GM19452 (cell line): ENCODE measurements around the gene NRF1.

Source experiments
- ATAC-seq: cut with Tn5 transposase; IDR thresholded peaks from one replicate; pipeline ENCODE4 v1.9.1; 2021; ENCODE audit not compliant: unreplicated experiment

NRF1 gene

DNA sequence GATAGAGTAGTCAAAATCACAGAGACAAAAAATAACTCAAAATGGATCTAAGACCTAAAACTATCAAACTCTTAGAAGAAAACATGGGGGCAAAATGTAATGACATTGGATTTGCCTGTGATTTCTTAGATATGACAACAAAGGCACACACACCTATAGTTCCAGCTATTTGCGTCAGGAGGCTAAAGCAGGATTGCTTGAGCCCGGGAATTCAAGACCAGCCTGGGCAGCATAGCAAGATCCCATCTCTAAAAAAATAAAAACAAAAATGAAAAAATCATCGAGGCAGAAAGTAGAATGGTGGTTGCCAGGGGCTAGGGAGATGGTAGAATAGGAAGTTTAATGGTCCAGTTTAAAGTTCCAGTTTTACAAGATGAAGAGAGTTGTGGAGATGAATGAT, 113.3 kb downstream of the NRF1 start:
- ATAC-seq = no peak

GRCh38 chr7:129728875-129729467, 117.5 kb downstream of the NRF1 start:
- ATAC-seq = no peak

- ATAC-seq = no peak
Measured at GRCh38 chr7:129729511-129729910, 118.0 kb downstream of the NRF1 start.

GRCh38 chr7:129730159-129730558, 118.6 kb downstream of the NRF1 start:
- no peak for ATAC-seq

GRCh38 chr7:129734400-129734799, 122.9 kb downstream of the NRF1 start:
- no peak for ATAC-seq

DNA sequence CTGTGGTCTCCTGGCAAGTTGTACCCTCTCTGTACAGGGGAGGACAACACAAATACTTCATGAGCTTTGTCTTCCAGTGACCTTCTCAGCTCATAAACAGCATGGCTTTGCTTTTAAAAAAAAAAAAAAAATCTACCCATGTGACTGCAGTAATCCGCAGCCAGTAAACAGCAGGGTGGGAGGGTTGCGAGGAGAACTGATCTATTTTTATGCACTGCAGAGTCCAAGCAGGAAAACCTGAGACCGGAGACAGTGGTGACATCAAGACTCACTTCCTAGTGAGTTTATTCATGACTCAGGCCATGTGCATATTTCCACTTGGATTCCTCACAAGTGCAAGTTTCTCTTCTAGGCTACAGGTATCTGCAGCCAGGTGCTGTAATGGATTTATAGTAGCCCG, 127.9 kb downstream of the NRF1 start:
- ATAC-seq = no peak

DNA sequence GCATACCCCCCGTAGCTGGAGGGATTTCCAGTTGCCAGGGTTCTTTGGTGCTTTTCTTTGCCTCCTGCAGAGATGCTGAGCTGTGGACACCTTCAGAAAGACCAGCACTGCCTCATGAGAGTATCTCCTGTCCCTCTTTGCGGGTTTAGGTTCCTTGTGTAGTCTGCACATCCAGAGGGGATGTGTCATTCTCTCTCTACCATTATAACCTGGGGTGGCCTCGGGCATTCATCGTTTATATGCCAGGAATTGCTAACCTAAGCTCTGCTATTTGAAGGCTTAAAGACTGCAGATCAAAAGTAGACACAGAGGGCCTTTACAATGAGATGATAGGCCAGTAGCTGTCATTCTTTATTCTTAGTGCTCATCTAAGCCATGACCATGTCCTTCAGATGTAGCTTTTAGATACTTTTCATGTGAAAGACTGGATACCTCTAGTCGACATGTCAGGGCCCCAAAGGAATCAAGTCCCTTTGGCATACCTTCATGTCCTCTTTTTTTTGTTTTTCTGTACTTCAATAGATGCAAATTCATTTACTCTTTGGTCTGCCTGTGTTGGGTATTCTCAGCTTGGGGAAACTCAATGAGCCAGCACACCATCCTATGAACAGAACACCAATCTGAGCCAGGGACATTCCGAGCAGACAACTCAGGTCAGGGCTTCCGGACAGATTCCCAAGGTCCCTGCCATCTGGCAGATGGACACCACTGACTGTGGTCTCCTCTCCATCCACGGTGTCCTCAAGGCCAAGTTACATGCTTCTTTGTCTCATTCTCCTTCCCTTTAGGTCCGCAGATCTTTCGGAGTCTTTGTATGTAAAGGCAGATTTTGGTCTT, 129.3 kb downstream of the NRF1 start:
- ATAC-seq = no peak

GRCh38 chr7:129741743-129742213, 130.3 kb downstream of the NRF1 start:
- no peak for ATAC-seq

- ATAC-seq = no peak
Measured at GRCh38 chr7:129742256-129742655, 130.7 kb downstream of the NRF1 start.

GRCh38 chr7:129746857-129747529, 135.5 kb downstream of the NRF1 start:
- no peak for ATAC-seq

DNA sequence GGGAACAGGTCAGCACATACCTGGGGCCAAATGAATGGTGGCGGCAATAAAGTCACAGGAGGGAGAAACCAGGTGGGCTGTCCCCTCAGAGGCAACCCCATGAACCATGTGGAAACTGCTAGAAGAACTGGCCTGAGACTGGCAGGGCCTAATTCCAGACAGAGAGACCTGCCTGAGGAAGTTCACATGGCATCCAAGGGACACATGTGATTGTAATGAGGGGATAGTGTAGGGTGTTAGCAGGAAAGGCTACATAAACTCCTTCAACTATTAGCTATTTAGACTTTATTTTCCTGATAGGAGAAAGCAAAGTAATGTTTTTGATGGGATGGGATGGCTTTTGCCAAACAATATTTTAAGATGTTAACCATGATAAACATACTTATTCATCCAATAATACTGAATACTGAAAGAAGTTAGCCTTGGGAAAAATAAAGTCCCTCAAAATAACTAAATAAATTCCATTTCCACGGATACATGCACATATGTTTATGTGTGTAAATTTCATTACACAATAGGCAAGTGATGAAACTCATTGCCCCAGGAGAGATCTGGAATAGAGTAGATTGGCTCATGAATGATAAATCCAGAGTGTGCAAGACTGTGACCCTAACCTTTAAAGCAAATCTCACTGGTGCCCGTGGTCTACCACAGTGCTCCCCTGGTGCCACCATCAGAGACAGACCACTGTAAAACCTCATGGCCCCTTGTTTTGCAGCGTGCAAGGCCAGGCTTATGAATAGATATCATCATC, 137.0 kb downstream of the NRF1 start:
- no peak for ATAC-seq

GRCh38 chr7:129750091-129750490, 138.6 kb downstream of the NRF1 start:
- no peak for ATAC-seq

DNA sequence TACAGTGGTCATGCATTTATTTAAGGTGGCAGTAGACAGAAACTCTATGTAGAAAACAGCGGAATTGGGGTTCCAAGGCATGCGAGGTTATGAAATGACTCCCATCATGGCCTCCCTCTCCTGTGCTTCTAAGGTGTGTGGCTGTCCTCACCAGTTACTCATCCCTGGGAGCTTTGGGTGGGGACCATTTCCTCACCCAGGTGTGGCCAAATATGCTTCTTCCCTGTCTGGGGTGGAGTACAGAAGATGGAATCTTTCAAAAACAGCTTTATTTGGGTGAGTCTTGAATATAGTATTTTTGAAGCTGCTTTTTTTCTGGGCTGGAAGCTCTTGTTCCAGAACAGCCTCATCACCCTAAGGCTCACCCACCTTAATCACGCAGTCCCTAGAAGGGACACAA, 139.0 kb downstream of the NRF1 start:
- ATAC-seq = no peak

GRCh38 chr7:129751916-129752315, 140.4 kb downstream of the NRF1 start:
- no peak for ATAC-seq

GRCh38 chr7:129752760-129753159, 141.2 kb downstream of the NRF1 start:
- ATAC-seq = no peak

DNA sequence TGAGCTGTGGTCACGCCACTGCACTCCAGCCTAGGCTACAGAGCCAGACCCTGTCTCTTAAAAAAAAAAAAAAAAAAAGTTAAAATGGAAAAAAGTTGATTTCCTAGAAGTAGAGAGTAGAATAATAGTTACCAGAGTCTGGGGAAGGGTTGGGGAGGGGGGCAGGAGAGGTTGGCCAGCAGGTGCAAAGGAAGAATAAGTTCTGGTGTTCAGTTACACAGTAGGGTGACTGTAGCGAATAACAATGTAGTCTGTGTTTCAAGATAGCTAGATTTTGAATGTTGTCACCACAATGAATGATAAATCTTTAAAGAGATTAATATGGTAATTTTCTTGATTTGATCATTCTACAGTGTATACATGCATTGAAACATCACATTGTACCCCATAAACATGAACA, 142.9 kb downstream of the NRF1 start:
- ATAC-seq = no peak

GRCh38 chr7:129757991-129758390, 146.5 kb downstream of the NRF1 start:
- ATAC-seq = no peak

- ATAC-seq = no peak
Measured at GRCh38 chr7:129762387-129762969, 151.0 kb downstream of the NRF1 start.

GRCh38 chr7:129764247-129765084, 152.9 kb downstream of the NRF1 start:
- no peak for ATAC-seq

DNA sequence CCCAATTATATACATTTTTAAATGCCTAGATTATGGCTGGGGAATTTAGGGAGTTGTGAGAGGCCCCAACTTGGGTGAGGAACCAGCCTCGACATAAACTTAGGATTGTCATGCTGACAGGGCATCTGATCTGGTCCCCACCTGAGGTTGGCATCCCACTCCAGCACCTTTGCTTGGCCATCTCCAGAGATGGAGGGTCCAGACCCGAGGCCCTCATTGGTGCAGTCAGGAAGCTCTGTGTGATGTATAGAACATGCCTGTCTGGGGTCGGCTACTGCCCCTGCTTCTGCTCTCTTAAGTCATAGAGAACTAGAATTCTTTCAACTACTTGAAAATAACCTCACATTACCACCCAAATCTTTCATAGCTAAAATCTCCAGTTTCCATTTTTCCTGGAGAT, 153.8 kb downstream of the NRF1 start:
- no peak for ATAC-seq
